ENCODE results near the gene SLC16A13. TPM values are rescaled to one million over a fixed set of nuclear protein-coding genes. Genes with fewer than 3 reads are reported as not detected.

SLC16A13 gene
- total and polyA plus RNA-seq, 2 donors (not counting 3 experiments of a cell fraction or from before 2014, with no cell fraction given), result 16.8 to 24.7 TPM

DNA sequence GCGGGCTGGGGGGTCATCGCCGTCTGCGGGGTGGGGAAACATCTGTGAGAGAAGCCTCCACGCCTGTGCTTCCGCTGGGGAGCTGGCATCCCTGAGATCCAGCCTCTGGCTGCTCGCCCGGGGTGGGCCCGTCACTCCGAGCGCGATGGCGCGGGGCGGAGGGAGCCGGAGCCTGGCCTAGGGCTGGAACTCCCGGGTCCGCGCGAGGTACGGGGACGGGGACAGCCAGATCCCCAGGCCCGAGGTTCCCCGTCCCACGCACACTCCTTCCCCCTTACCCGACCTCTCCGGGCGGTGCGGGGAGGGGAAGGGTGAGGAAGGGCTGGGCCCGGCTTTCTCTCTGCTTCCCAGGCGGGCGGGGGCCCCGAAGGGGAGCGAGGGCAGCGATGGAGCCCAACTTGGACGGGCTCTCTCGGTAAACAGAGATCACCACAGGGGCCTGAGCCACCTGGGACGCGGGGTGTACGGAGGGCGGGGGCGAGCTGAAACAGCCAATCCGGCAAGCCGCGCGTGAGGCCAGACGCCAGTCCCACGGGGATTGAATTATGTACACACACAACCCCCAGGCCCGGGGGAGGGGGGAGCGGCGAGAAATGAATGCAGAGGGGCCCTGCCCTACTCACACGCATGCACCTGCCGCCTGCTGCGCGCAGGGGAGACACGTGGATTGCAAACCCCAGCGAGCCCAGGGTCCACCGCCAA, 7.8 kb downstream of the SLC16A13 start, which contains the start of gene SLC16A11:
TSS of gene SLC16A11 (minus strand) at position 596 of the 702 bp plus-strand sequence. CDS start at position 17, 579 bp downstream.
- Histone ChIP-seq H3K79me2 (ENCODE audit: control insufficient read depth, insufficient read depth, low read length) (no peaks in the 10 kb centered on the region), H4K20me1 (replicated peaks; ENCODE audit: control insufficient read depth, extremely low read depth, insufficient read depth, low read length) (no peaks in the 10 kb centered on the region), H3K4me1 (ENCODE audit: control insufficient read depth, extremely low read depth, insufficient read depth, low read length) (peaks cover 22% of the 10 kb centered on the region), H3K36me3 (ENCODE audit: control insufficient read depth in 2 of 2, extremely low read depth in 1 of 2, insufficient read depth in 2 of 2, low read length in 2 of 2) (no peaks in the 10 kb centered on the region), H3K27me3 (ENCODE audit: control insufficient read depth in 2 of 2, insufficient read depth in 2 of 2, low read length in 2 of 2) (no peaks in the 10 kb centered on the region), H2AFZ (ENCODE audit: low read depth, low read length) (peak within 1 kb of the TSS; percentile 92), H3K27ac (ENCODE audit: insufficient read depth, low read depth, low read length) (peak within 1 kb of the TSS; percentile 54), H3K4me3 (replicated peaks in 1 of 3; ENCODE audit: insufficient read depth in 1 of 3, low read depth in 1 of 3, low read length in 3 of 3) (peak within 1 kb of the TSS; percentile 21 to 35 (median 30)), H3K9me3 (replicated peaks; ENCODE audit: control insufficient read depth, insufficient read depth, low read length) (no peaks in the 10 kb centered on the region), H3K4me2 (ENCODE audit: insufficient read depth, low read length) (peak within 1 kb of the TSS; percentile 40), H3K9ac (replicated peaks; ENCODE audit: extremely low read depth, insufficient read depth, low read length) (peak within 1 kb of the TSS; percentile 73), H3K9me1 (replicated peaks; ENCODE audit: control insufficient read depth, extremely low read depth, insufficient read depth, low read length) (no peaks in the 10 kb centered on the region)
- DNase-seq (ENCODE audit: low read depth, low spot score), result peak; percentile 42
- POLR2A ChIA-PET, result no interaction called here
- dilution Hi-C loops (cut with MboI; ENCODE audit: extremely low pct_ligation_motif_present, low sequenced_read_pairs) (no loop called here), intact Hi-C loops (cut with micrococcal nuclease) (loop anchor here (2.0 kb wide), 1 partner anchor 303 kb away; no protein-coding TSS in a partner anchor)
- BruUV-seq (replicated peaks), result no TSS peak
- TF ChIP-seq, protein P1, sequence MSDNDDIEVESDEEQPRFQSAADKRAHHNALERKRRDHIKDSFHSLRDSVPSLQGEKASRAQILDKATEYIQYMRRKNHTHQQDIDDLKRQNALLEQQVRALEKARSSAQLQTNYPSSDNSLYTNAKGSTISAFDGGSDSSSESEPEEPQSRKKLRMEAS (IDR thresholded peaks at IDR 0.05; ENCODE audit: insufficient read depth, insufficient read length), result no peak
- TF ChIP-seq POLR2A (IDR thresholded peaks at IDR 0.05; ENCODE audit: low read depth, low read length) (no peak), POLR2AphosphoS5 (IDR thresholded peaks at IDR 0.05; ENCODE audit: insufficient read depth, low read depth, low read length) (peak; percentile 42), MYC (IDR thresholded peaks at IDR 0.05; ENCODE audit: low read depth, low read length) (no peak), GATA2 (IDR thresholded peaks at IDR 0.05; ENCODE audit: insufficient read depth, insufficient read length, low read depth, low read length) (no peak), FOS (IDR thresholded peaks at IDR 0.05; ENCODE audit: borderline replicate concordance, insufficient read depth, low read length) (no peak), JUN (IDR thresholded peaks at IDR 0.05; ENCODE audit: borderline replicate concordance, insufficient read depth, insufficient read length, low read depth) (no peak)
- TF ChIP-seq, protein P2, sequence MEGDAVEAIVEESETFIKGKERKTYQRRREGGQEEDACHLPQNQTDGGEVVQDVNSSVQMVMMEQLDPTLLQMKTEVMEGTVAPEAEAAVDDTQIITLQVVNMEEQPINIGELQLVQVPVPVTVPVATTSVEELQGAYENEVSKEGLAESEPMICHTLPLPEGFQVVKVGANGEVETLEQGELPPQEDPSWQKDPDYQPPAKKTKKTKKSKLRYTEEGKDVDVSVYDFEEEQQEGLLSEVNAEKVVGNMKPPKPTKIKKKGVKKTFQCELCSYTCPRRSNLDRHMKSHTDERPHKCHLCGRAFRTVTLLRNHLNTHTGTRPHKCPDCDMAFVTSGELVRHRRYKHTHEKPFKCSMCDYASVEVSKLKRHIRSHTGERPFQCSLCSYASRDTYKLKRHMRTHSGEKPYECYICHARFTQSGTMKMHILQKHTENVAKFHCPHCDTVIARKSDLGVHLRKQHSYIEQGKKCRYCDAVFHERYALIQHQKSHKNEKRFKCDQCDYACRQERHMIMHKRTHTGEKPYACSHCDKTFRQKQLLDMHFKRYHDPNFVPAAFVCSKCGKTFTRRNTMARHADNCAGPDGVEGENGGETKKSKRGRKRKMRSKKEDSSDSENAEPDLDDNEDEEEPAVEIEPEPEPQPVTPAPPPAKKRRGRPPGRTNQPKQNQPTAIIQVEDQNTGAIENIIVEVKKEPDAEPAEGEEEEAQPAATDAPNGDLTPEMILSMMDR (IDR thresholded peaks at IDR 0.05; ENCODE audit: extremely low read depth in 1 of 2, insufficient read depth in 1 of 2, low read depth in 1 of 2, low read length in 2 of 2), result no peak
- CTCF ChIA-PET, result interaction anchor here (0.6 to 3.7 kb wide), 9 partner anchors 90 to 546 kb away, joined by 3 to 91 read pairs (median 6); partner anchors contain the start of genes ASGR1 and SOX15
- FAIRE-seq, result peak; percentile 56
